ENCODE measurements around the gene SMG6.

- no peak for TF ChIP-seq CTCF (IDR thresholded peaks at IDR 0.05)
- TF ChIP-seq ZFX (IDR thresholded peaks at IDR 0.05; ENCODE audit: borderline replicate concordance): no peak
These were observed 235.5 kb downstream of the SMG6 start for GRCh38 chr17:2068031-2068518.

All from 22Rv1 (cell line).